K562 (cell line): Measurements from ENCODE around the gene DHCR24. TPM values are rescaled to one million over a fixed set of nuclear protein-coding genes. Genes with fewer than 3 reads are reported as not detected.

Experiments used
- CBFB ChIP-seq: sonication (generic); formaldehyde crosslinking; IDR thresholded peaks from 2 replicates; pipeline ENCODE4 v1.4.0; 2020; ENCODE audit warnings: mild to moderate bottlenecking, missing genetic modification reagents
- CBX1 ChIP-seq: sonication (generic); IDR thresholded peaks from 2 replicates; pipeline ENCODE4 v1.6.1; 2016; ENCODE audit warnings: antibody characterized with exemption, low read depth, mild to moderate bottlenecking
- CCNT2 ChIP-seq: IDR thresholded peaks from 2 replicates; pipeline ENCODE4 v1.6.1; 2011; ENCODE audit warnings: borderline replicate concordance, low read depth, mild to moderate bottlenecking, moderate library complexity, mixed read lengths, low read length; ENCODE audit not compliant: insufficient read length; ENCODE audit errors: extremely low read depth
- CTBP1 ChIP-seq: fragments of 450-650 bp; IDR thresholded peaks from 2 replicates; pipeline ENCODE4 v1.6.1; 2016; ENCODE audit warnings: borderline replicate concordance
- ETV5 ChIP-seq: sonication (generic); formaldehyde crosslinking; IDR thresholded peaks from 2 replicates; pipeline ENCODE4 v1.4.0; 2020; ENCODE audit warnings: low read depth, mild to moderate bottlenecking, missing genetic modification reagents
- GABPB2 ChIP-seq: fragments of 250-450 bp; sonication (Bioruptor Pico); conservative IDR thresholded peaks from 2 replicates; pipeline ENCODE4 v1.5.1; 2021; ENCODE audit warnings: mild to moderate bottlenecking
- MYNN ChIP-seq, 2 experiments: sonication (generic); formaldehyde crosslinking in 1 of 2; IDR thresholded peaks; 2 replicates each; pipeline versions ENCODE4 v1.5.0 to v1.6.1; 2016 to 2020; ENCODE audit warnings: antibody characterized with exemption in 1 of 2, missing genetic modification reagents in 1 of 2
- POLR2A ChIP-seq: fragments of 450-650 bp; conservative IDR thresholded peaks from 2 replicates; pipeline ENCODE4 v1.6.1; 2016
- RCOR1 ChIP-seq, 2 experiments: IDR thresholded peaks; 2 replicates each; pipeline ENCODE4 v1.6.1; 2012; ENCODE audit warnings: low read depth in 2 of 2, low read length in 2 of 2, borderline replicate concordance in 1 of 2, improper control_type of control experiment in 1 of 2
- SIN3A ChIP-seq, 2 experiments: fragments of 150-350 bp in 1 of 2; IDR thresholded peaks; 2 replicates each; pipeline ENCODE4 v1.6.1; 2011 to 2016; ENCODE audit warnings: borderline replicate concordance in 2 of 2, low read depth in 2 of 2, low read length in 2 of 2, mild to moderate bottlenecking in 2 of 2, moderate library complexity in 2 of 2; ENCODE audit not compliant: control insufficient read depth in 1 of 2
- TARDBP ChIP-seq: fragments of 450-650 bp; IDR thresholded peaks from 2 replicates; pipeline ENCODE4 v1.6.1; 2016
- TEAD4 ChIP-seq, 2 experiments: sonication (generic) in 1 of 2; formaldehyde crosslinking in 1 of 2; IDR thresholded peaks; 2 replicates each; pipeline versions ENCODE4 v1.6.1 to v1.8.0; 2012 to 2022; ENCODE audit warnings: borderline replicate concordance in 1 of 2, inconsistent platforms in 1 of 2, low read length in 1 of 2, mild to moderate bottlenecking in 1 of 2, missing genetic modification reagents in 1 of 2
- polyA plus RNA-seq, 8 experiments: library from polyadenylated mRNA; depleted of rRNA in 4 of 8; stranded (reverse) in 5 of 8; unstranded in 3 of 8; fragments of >200 nt; fragmentation: Nextera tagmentation in 2 of 8; fragmentation: Illumina TruSeq in 1 of 8; extraction: Ambion mirVana in 2 of 8; extraction: Trizol in 1 of 8; gene quantifications; 2 replicates each; pipeline versions ENCODE4 v1.2.1 to v1.2.3, GENCODE V29; 2011 to 2014; ENCODE audit warnings: inconsistent platforms in 1 of 8, missing spikeins in 1 of 8
- total RNA-seq, 7 experiments: library from RNA; depleted of rRNA in 6 of 7; stranded (reverse); fragments of >200 nt in 6 of 7; fragmentation: Illumina TruSeq in 2 of 7; extraction: Trizol in 2 of 7; gene quantifications; 2 replicates each; pipeline versions ENCODE4 v1.2.1 to v1.2.3, GENCODE V29; 2011 to 2021; ENCODE audit warnings: low replicate concordance in 1 of 7
- TF ChIP-seq, protein P1 (sequence below): fragments of 450-650 bp; IDR thresholded peaks from 2 replicates; pipeline ENCODE4 v1.6.1; 2017; ENCODE audit warnings: antibody characterized with exemption

DHCR24 gene
- total and polyA plus RNA-seq, 9 of the 15 experiments (the other 6 are each of a cell fraction or from before 2014, with no cell fraction given) = 23.4 to 161 (median 79.9) TPM

DNA sequence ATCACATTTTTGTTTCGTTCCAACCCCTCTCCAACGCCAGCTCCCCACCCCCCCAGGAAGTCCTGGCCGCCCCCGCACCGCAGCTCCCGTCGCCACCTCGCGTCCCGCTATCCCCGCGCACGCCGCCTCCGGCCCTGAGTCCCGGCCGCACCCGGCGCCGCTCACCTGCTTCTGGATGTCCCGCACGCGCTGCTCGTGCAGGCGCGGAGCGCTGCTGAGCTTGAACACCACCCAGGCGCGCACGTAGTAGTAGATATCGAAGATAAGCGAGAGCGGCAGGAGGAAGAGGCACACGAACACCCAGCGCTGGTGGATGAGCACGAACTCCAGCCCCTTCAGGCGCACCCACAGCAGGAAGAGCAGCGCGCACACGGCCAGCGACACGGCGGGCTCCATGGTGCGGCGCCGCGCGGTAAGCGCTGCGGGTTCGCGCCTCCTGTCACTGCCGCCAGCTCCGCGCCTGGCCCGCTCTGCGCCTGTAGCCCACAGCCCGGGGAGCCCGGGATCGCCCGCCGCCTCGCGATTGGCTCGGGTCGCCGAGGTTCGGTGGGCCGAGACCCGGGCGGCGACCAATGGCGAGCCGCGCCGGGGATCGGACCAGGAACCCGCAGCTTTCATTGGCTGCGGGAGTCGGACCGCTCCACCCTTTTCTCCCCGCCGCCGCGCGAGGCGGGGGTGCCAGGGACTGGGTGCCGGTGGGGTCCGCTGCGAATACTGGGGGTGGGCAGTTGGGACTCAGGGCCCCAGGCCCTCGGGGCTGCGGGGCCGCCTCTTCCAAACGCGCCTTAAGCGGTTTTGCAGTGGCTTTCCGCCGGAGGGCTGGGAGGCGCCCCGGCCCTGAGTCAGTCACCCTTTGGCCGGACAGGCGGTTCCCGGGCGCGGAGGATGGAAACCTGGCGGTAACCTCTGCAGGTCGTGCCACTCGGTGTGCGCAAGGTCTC lies at the start of gene DHCR24 (continued):
- TF ChIP-seq, protein P1, sequence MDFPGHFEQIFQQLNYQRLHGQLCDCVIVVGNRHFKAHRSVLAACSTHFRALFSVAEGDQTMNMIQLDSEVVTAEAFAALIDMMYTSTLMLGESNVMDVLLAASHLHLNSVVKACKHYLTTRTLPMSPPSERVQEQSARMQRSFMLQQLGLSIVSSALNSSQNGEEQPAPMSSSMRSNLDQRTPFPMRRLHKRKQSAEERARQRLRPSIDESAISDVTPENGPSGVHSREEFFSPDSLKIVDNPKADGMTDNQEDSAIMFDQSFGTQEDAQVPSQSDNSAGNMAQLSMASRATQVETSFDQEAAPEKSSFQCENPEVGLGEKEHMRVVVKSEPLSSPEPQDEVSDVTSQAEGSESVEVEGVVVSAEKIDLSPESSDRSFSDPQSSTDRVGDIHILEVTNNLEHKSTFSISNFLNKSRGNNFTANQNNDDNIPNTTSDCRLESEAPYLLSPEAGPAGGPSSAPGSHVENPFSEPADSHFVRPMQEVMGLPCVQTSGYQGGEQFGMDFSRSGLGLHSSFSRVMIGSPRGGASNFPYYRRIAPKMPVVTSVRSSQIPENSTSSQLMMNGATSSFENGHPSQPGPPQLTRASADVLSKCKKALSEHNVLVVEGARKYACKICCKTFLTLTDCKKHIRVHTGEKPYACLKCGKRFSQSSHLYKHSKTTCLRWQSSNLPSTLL = peak; percentile 99
- TF ChIP-seq SIN3A (IDR thresholded peaks at IDR 0.05; ENCODE audit: borderline replicate concordance in 2 of 2, control insufficient read depth in 1 of 2, low read depth in 2 of 2, low read length in 2 of 2) (0 out of 4 replicates have a peak, but pooled peaks of 1 of the 2 experiments have one; percentile 18), CBX1 (peak; percentile 51; the same call in 1 of the 2 replicates), TARDBP (0 out of 2 replicates have a peak, but pooled peaks have one; percentile 17), POLR2A (peak; percentile 91), MYNN (IDR thresholded peaks at IDR 0.05) (0 out of 2 replicates have a peak, but pooled peaks have one; percentile 25), MYNN (CRISPR knock-in tag; IDR thresholded peaks at IDR 0.05) (no peak), CCNT2 (peak; percentile 73), RCOR1 (IDR thresholded peaks at IDR 0.05; ENCODE audit: borderline replicate concordance in 1 of 2, low read depth in 2 of 2, low read length in 2 of 2) (no peak), CTBP1 (peak; percentile 98), TEAD4 (IDR thresholded peaks at IDR 0.05; ENCODE audit: low read length) (no peak), TEAD4 (CRISPR knock-in tag; IDR thresholded peaks at IDR 0.05; ENCODE audit: borderline replicate concordance) (0 out of 2 replicates have a peak, but pooled peaks have one; percentile 35), CBFB (CRISPR knock-in tag) (no peak), GABPB2 (CRISPR knock-in tag) (no peak), ETV5 (peak; percentile 35)
